ENCODE data around the gene NOTUM.
"Not testable (repeated sequence)": the region's sequence is repeated elsewhere in the genome, so short reads cannot be mapped to it uniquely, and the experiment has no call there.

NOTUM gene

DNA sequence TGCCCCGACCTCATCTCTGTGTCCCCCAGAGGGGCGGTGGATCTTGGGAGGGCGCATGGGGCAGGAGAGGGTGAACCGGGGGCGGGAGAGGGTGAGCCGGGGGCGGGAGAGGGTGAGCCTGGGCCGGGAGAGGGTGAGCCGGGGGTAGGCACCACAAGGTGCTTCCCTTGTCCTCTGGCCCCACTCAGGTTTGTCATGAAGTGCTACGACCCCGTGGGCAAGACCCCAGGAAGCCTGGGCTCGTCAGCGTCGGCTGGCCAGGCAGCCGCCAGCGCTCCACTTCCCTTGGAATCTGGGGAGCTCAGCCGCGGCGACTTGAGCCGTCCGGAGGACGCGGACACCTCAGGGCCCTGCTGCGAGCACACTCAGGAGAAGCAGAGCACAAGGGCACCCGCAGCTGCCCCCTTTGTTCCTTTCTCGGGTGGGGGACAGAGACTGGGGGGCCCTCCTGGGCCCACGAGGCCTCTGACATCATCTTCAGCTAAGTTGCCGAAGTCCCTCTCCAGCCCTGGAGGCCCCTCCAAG lies 35.3 kb upstream of the NOTUM start:
- DNase-seq (ENCODE audit: low spot score): no peak

DNA sequence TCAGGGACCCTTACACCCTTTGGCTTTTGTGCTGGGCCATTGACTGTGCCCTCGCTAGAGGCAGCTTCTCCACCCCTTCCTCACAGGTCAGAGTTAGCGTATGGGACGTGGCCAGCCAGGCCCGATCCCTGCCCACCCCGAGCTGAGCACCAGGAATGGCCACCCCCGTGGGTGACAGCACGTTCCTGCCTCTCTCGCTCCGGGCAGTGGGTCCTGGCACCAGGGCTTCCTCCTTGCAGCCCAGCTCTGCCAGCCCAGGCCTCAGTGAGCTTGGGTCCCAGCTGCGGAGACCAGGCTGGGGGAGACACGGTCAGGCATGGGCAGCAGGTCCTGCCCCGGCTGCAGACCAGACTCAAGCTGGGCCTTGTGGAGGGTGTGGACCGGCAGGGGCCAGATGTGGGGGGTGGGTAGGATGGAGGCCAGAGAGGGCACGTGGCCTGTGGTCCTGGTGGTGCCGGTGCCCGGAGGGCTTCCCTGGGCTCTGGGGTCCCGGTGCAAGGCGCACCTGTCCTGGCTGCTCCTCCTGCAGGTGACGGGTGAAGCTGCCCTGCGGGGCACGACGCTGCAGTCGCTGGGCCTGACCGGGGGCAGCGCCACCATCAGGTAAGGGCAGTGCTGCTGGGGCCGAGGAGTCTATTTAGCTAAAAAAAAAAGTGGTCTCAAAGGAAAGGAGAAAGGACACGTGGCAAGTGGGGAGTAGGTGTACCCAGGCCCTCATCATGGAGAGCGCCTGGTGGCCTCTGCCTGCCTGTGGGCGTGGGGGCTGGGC lies 34.7 kb upstream of the NOTUM start:
- DNase-seq (ENCODE audit: low spot score): no peak

- DNase-seq (ENCODE audit: low spot score): no peak
Measured at GRCh38 chr17:81994593-81995462, 33.8 kb upstream of the NOTUM start.

DNA sequence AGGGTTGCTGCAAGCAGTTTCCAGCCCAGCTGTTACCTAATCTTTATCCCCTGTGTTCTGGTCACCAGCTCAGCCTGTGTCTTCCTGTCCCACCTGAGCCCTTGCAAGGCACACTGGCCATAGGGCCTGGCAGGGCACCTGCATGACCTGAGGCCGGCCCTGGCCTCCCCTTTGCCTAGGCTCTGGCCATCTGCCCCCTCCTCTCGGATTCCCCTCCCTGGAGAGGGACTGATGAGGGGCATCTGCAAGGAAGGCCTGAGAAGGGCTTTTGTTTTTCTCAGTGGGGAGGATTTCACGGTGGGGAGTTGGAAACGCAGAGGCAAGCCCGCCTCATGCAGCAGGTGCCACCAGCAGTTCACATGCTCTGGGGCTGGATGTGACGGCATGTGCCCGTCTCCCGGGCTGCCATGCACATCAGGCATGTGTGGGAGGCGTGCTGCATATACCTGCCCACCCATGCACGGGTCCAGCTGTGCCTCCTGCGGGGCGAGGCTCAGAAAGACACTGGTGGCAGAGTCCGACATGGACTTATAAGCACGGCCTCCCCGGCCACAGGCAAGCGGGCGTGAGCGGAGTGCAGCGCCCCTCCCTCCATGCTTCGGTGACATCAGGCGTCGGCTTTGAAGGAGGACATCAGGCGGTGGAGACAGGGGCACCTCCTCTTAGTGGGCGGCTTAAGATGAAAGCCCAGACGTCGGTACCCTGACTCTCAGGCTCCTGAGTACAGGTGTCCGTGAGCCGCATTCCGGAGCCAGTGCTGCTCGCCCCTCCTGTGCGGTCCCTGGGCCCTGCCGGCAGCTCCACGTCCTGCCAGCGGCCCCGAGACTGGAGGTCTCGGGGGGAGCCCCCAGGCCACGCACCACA lies 33.0 kb upstream of the NOTUM start:
- DNase-seq (ENCODE audit: low spot score): no peak

- DNase-seq (ENCODE audit: low spot score): no peak
Measured at GRCh38 chr17:81992306-81993102, 31.5 kb upstream of the NOTUM start.

GRCh38 chr17:81991684-81992305 lies 30.8 kb upstream of the NOTUM start:
- no peak for DNase-seq (ENCODE audit: low spot score)

GRCh38 chr17:81990836-81991683 lies 30.1 kb upstream of the NOTUM start:
- no peak for DNase-seq (ENCODE audit: low spot score)

DNA sequence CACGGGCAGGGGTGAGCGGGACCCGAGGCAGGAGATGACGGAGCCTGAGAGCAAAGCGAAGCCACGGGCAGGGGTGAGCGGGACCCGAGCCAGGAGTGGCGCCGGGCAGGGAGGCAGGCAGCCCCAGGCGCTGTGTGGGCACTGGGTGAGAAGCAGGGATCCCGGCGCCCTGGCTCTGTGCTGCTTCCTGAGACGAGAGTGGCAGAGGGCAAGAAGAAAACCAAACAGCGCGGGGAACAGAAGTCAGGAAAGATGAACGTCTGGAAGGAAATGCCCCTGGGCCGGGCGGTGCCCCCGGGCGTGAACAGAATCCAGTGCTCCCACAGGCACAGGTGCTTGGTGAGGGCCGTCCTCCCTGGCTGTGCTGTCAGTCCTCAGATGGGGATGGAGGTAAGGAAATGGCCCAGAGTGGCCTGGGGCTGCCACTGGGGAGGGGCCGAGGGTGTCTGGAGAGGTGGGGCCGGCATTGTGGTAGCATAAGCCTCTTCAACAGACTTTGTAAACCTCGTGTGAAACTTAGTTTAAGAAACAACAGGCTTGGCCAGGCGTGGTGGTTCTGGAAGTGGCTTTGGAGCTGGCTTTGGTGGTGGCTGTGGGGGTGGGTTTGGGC lies 26.3 kb upstream of the NOTUM start:
- DNase-seq (ENCODE audit: low spot score): no peak

DNA sequence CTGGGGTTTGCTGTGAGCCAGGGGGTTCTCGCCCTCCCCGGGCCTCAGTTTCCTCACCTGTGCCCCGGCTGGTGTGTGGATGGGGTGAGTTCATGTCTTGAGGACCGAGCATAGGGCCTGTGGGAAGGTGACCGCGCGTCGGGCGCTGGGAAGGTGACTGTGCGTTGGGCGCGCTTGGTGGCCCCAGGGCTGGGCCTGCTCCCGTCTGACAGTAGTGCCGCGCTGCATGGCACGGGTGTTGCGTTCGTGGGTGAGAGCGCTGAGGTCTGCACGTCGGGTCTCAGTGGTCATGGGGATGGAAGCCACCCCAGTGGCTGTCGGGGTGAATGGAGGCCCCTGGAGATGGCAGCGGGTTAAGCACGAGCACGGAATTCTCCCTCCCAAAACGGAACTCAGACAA lies 25.6 kb upstream of the NOTUM start:
- no peak for DNase-seq (ENCODE audit: low spot score)

DNA sequence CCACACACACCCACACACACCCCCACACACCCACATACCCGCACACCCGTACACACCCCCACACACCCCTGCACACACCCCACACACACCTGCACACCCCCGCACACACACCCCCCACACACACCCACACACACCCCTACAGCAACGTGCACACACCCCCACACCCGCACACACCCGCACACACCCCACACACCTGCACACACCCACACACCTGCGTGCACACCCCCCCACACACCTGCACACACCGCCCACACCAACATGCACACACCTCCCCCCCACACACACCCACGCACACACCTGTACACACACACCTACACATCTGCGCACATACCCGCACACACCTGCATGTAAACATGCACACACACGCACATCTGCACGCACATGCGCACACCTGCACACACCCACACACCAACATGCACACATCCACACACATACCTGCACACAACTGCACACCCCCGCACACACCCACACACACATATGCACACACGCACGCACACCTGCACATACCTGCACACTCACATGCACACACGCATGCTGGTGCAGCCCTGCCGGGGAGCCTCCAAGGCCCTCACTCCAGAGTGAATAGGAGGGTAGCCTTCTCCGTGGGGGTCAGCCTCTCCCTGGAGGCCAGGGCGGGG lies 23.9 kb upstream of the NOTUM start:
- DNase-seq (ENCODE audit: low spot score): no peak

GRCh38 chr17:81983639-81984373 lies 22.8 kb upstream of the NOTUM start:
- DNase-seq (ENCODE audit: low spot score): no peak

DNA sequence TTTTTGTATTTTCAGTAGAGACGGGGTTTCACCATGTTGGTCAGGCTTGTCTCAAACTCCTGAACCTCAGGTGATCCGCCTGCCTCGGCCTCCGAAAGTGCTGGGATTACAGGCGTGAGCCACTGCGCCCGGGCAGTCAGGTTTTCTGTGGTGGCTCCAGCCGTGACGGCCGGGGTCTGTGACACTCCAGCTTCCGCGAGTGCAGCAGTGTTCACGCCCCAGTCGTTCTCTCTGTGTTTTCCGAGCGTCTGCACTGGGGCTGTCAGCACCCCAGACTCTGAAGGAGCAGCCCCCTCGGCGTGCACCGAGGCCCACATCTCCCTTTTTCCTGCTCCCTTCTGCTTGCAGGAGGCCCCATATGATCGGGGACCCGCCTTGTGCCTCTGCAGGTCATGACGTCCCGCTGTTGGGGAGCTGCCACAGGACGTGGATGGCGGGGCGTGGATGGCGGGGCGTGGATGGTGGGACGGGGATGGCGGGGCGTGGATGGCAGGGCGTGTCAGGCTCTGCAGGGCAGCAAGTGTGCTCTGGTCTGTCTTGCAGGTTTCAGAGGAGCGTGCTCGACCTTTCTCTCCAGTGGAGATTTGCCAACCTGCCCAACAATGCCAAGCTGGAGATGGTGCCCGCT lies 22.1 kb upstream of the NOTUM start:
- no peak for DNase-seq (ENCODE audit: low spot score)

GRCh38 chr17:81981511-81981910 lies 20.5 kb upstream of the NOTUM start:
- DNase-seq (ENCODE audit: low spot score): not testable (repeated sequence)

DNA sequence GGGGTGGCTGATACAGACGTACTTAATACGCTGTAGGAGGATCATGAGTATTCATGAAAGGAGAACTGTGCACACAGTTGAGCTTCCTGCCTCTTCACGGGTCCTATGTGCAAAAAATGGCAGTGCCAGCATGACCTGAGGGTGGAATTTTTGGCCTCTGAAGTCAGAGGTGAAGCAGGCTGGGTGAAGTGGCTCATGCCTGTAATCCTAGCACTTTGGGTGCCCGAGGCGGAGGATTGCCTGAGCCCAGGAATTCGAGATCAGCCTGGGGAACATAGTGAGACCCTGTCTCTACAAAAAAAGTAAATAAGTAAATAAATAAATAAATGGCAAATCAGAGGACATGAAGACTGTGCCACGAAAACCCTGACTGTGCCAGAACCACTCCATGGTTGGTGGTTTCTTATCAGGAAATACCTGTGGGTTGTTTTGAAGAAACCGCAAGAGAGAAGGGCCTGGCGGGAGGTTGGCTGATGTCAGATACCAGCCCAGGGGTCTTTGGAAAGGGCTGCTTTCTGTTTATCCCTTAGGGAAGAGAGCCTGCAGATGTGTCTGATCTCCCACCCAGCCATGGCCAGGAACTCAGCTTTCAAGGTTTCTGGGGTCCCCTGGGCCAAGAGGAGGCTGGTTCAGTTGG lies 19.8 kb upstream of the NOTUM start:
- DNase-seq (ENCODE audit: low spot score): no peak

GRCh38 chr17:81980122-81980521 lies 19.1 kb upstream of the NOTUM start:
- DNase-seq (ENCODE audit: low spot score): no peak

DNA sequence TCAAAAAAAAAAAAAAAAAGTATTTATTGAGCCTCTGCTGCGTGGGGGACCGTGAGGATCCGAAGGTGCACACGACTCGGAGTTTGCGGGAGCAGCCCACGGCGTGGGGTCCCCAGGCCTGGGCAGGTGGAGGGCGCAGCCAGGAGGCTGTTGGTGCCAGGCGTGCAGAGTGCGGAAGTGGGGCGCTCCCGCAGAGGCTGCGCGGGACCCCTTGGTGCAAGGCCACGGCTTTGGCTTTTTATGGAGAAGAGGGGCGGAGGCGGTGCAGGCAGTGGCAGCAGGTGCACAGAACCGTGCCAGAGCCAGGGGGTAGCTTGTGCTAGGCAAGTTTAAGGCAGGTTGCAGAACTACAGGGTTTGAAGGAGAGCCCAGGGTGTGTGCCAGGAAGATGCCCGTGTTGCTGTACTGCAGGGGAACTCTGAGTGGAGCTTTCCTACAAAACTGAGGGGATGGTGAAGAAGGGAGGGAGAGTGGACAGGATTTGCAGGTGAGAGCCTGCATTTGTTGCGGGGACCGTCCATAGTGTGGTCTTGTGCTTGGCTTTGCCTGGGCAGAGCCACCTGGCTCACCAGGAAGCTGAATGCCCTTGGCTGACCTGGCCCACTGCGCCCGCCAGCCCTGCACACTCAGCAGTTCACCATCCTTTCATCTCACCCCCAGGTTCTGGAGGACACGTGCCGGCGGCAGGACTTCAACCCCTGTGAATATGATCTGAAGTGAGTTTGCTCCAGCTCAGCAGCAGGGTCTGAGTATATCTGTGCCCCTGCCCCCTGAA lies 17.7 kb upstream of the NOTUM start:
- no peak for DNase-seq (ENCODE audit: low spot score)
